BLaER1 treated with 17β-estradiol and CSF1 and Interleukin-3, amounts not matched to agents 10 nM and 100 nM (cell line): ENCODE results near the gene SELPLG.

Experiments used
- H3K27ac ChIP-seq, 11 experiments: shearing (Covaris generic); formaldehyde crosslinking; 2 replicates each; pipeline ENCODE4 v1.8.1; 2022
- H3K27me3 ChIP-seq, 11 experiments: shearing (Covaris generic); formaldehyde crosslinking; 2 replicates each; pipeline ENCODE4 v1.8.1; 2022
- H3K36me3 ChIP-seq, 11 experiments: shearing (Covaris generic); formaldehyde crosslinking; 2 replicates each; pipeline ENCODE4 v1.8.1; 2022
- H3K4me1 ChIP-seq, 10 experiments: shearing (Covaris generic); formaldehyde crosslinking; 2 replicates each; pipeline ENCODE4 v1.8.1; 2022
- H3K4me2 ChIP-seq, 11 experiments: shearing (Covaris generic); formaldehyde crosslinking; 2 replicates each; pipeline ENCODE4 v1.8.1; 2022
- H3K4me3 ChIP-seq, 10 experiments: shearing (Covaris generic); formaldehyde crosslinking; 2 replicates each; pipeline ENCODE4 v1.8.1; 2022
- H3K9ac ChIP-seq, 11 experiments: shearing (Covaris generic); formaldehyde crosslinking; 2 replicates each; pipeline ENCODE4 v1.8.1; 2022
- H3K9me3 ChIP-seq, 11 experiments: shearing (Covaris generic); formaldehyde crosslinking; replicated peaks in 1 of 11; 2 replicates each; pipeline ENCODE4 v1.8.1; 2022
- H4K20me1 ChIP-seq, 11 experiments: shearing (Covaris generic); formaldehyde crosslinking; 2 replicates each; pipeline ENCODE4 v1.8.1; 2022
- Cebpa-rat ChIP-seq, 11 experiments: shearing (Covaris generic); IDR thresholded peaks; 2 replicates each; pipeline ENCODE4 v1.8.1; 2022

The SELPLG gene

GRCh38 chr12:108633534-108634248 lies at the start of gene SELPLG:
Gene SELPLG (minus strand): TSS chr12:108633894. CDS start chr12:108624307, 9,587 bp downstream.
- H3K9me3 ChIP-seq = peaks cover 0 to 13% (median 7%) of the 10 kb centered on the region in 11 experiments; a peak in 12 of 22 replicates
- no peaks in the 10 kb centered on the region for H4K20me1 ChIP-seq
- TF ChIP-seq Cebpa-rat (IDR thresholded peaks at IDR 0.05) = 0 out of 22 replicates have a peak, but pooled peaks of 1 of the 11 experiments have one; percentile 9
- peak within 1 kb of the TSS in 9 of 10 experiments; percentile 6 to 57 (median 34); a peak in 13 of 20 replicates for H3K4me3 ChIP-seq
- H3K4me1 ChIP-seq = peaks cover 91 to 100% (median 100%) of the 10 kb centered on the region in 10 experiments
- H3K36me3 ChIP-seq = no peaks in the 10 kb centered on the region; a peak in 1 of 22 replicates
- H3K4me2 ChIP-seq = peak within 1 kb of the TSS; percentile 81 to 97 (median 93)
- peak within 1 kb of the TSS; percentile 70 to 87 (median 78) for H3K9ac ChIP-seq
- H3K27me3 ChIP-seq = no peaks in the 10 kb centered on the region
- H3K27ac ChIP-seq = peak within 1 kb of the TSS; percentile 79 to 96 (median 92)

DNA sequence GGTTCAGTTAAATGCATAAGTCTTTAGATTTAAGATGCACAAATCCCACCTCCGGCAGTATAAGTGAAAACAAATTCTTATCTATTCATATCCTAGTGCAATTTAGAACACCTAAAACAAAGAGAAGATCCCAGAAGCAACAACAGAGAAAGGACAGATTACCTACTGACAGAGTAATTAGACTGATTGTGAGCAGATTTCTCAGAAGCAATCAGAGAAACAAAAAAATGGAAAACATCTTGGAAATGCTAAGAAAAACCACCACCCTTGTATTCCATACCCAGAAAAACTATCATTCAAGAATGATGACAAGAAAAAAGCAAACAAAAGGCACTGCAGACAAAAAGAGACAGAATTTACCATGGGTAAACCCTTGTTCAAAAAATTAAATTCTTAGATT lies 47.6 kb upstream of the SELPLG start:
- H3K4me3 ChIP-seq = no peak overlapping the region
- H3K4me2 ChIP-seq = no peak overlapping the region
- H3K4me1 ChIP-seq = peaks cover 14 to 36% (median 17%) of the 10 kb centered on the region in 10 experiments
- H3K27ac ChIP-seq = no peak overlapping the region
- peaks cover 19 to 45% (median 21%) of the 10 kb centered on the region in 11 experiments for H3K36me3 ChIP-seq
- H3K27me3 ChIP-seq = no peaks in the 10 kb centered on the region
- no peak overlapping the region for H3K9ac ChIP-seq
- H3K9me3 ChIP-seq = no peaks in the 10 kb centered on the region
- no peak for TF ChIP-seq Cebpa-rat (IDR thresholded peaks at IDR 0.05)
- peaks cover 6 to 100% (median 26%) of the 10 kb centered on the region in 11 experiments; a peak in 16 of 22 replicates for H4K20me1 ChIP-seq

DNA sequence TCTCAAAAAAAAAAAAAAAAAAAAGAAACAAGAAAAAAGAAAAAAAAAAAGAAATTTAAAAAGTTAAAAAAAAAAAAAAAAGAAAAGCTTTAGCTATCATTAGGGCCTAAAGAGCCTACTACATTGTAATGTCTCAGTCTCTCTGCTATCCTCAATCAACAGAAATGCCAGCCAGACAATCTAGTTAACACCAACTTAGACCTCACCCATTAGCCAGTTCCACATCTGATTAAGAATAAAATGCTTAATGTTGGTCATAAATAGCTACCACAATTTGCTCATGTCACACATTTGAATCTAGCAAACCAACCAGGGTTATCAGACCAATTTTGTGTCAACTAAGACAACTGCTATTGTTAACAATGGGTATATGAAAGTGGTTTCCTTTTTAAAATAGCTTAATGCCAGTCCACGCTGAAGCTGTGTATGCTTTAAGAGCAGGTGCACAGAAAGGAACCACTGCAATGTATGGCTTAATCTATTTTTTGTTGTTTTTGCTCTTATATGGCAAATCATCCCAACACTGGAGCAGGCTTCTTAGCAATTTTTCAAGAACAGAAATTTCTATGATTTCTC lies 45.5 kb upstream of the SELPLG start:
- no peaks in the 10 kb centered on the region for H3K9me3 ChIP-seq
- no peak overlapping the region for H3K4me3 ChIP-seq
- H3K9ac ChIP-seq = no peak overlapping the region
- H3K36me3 ChIP-seq = peaks cover 26 to 67% (median 40%) of the 10 kb centered on the region in 11 experiments
- no peak for TF ChIP-seq Cebpa-rat (IDR thresholded peaks at IDR 0.05)
- H4K20me1 ChIP-seq = peaks cover 6 to 100% (median 18%) of the 10 kb centered on the region in 11 experiments; a peak in 15 of 22 replicates
- no peaks in the 10 kb centered on the region for H3K27me3 ChIP-seq
- H3K4me2 ChIP-seq = no peak overlapping the region
- H3K27ac ChIP-seq = no peak overlapping the region
- H3K4me1 ChIP-seq = peaks cover 0 to 14% (median 0%) of the 10 kb centered on the region in 10 experiments; a peak in 6 of 20 replicates

- no peaks in the 10 kb centered on the region for H3K27me3 ChIP-seq
- H3K36me3 ChIP-seq = peaks cover 29 to 76% (median 48%) of the 10 kb centered on the region in 11 experiments
- no peak overlapping the region for H3K27ac ChIP-seq
- H3K9me3 ChIP-seq = no peaks in the 10 kb centered on the region
- H3K4me1 ChIP-seq = peaks cover 0 to 5% (median 0%) of the 10 kb centered on the region in 10 experiments; a peak in 2 of 20 replicates
- no peak overlapping the region for H3K9ac ChIP-seq
- no peak overlapping the region for H3K4me2 ChIP-seq
- H3K4me3 ChIP-seq = no peak overlapping the region
- no peak for TF ChIP-seq Cebpa-rat (IDR thresholded peaks at IDR 0.05)
- H4K20me1 ChIP-seq = peaks cover 0 to 100% (median 12%) of the 10 kb centered on the region in 11 experiments; a peak in 12 of 22 replicates
These were observed 44.5 kb upstream of the SELPLG start for GRCh38 chr12:108678104-108678730.

GRCh38 chr12:108677381-108677780 lies 43.7 kb upstream of the SELPLG start:
- no peak for TF ChIP-seq Cebpa-rat (IDR thresholded peaks at IDR 0.05)
- Histone ChIP-seq H3K4me1 (no peaks in the 10 kb centered on the region), H3K36me3 (peaks cover 29 to 79% (median 55%) of the 10 kb centered on the region in 11 experiments), H3K27ac (no peak overlapping the region), H3K9ac (no peak overlapping the region), H3K4me3 (no peak overlapping the region), H3K27me3 (no peaks in the 10 kb centered on the region), H3K9me3 (no peaks in the 10 kb centered on the region), H3K4me2 (no peak overlapping the region), H4K20me1 (peaks cover 0 to 100% (median 8%) of the 10 kb centered on the region in 11 experiments; a peak in 11 of 22 replicates)

GRCh38 chr12:108676707-108677106 lies 43.0 kb upstream of the SELPLG start:
- no peak overlapping the region for H3K4me3 ChIP-seq
- no peak for TF ChIP-seq Cebpa-rat (IDR thresholded peaks at IDR 0.05)
- H3K9ac ChIP-seq = no peak overlapping the region
- H3K27ac ChIP-seq = no peak overlapping the region
- peaks cover 0 to 100% (median 8%) of the 10 kb centered on the region in 11 experiments; a peak in 12 of 22 replicates for H4K20me1 ChIP-seq
- H3K36me3 ChIP-seq = peaks cover 29 to 86% (median 59%) of the 10 kb centered on the region in 11 experiments
- no peak overlapping the region for H3K4me2 ChIP-seq
- H3K27me3 ChIP-seq = no peaks in the 10 kb centered on the region
- H3K4me1 ChIP-seq = no peaks in the 10 kb centered on the region
- H3K9me3 ChIP-seq = no peaks in the 10 kb centered on the region

DNA sequence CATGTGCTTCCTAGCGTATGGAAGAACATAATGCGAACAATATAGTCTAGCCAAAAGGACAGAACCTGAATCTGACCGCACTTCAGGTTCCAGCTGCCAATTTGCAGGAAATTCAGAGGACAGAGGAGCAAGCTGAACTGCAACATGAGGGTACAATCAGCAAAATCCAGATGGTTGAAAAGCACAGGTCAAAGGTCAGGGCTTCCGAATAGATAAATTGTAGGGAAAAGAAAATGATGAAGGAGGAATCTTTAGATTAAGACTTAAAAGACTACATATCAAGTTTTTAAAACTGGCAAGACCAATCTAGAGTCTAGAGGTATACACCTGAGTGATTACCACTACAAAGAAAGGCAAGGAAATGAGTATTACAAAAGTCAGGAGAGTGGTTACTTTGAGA lies 42.1 kb upstream of the SELPLG start:
- Histone ChIP-seq H3K27ac (no peak overlapping the region), H3K4me2 (no peak overlapping the region), H3K4me3 (no peak overlapping the region), H3K9me3 (no peaks in the 10 kb centered on the region), H3K9ac (no peak overlapping the region), H3K4me1 (no peaks in the 10 kb centered on the region), H3K36me3 (peaks cover 29 to 86% (median 60%) of the 10 kb centered on the region in 11 experiments), H4K20me1 (peaks cover 0 to 100% (median 8%) of the 10 kb centered on the region in 11 experiments; a peak in 12 of 22 replicates), H3K27me3 (no peaks in the 10 kb centered on the region)
- no peak for TF ChIP-seq Cebpa-rat (IDR thresholded peaks at IDR 0.05)

- no peak overlapping the region for H3K4me2 ChIP-seq
- H3K4me1 ChIP-seq = peaks cover 6 to 20% (median 12%) of the 10 kb centered on the region in 10 experiments; a peak in 19 of 20 replicates
- no peaks in the 10 kb centered on the region for H3K27me3 ChIP-seq
- no peaks in the 10 kb centered on the region for H3K9me3 ChIP-seq
- peaks cover 16 to 64% (median 44%) of the 10 kb centered on the region in 11 experiments for H3K36me3 ChIP-seq
- H3K4me3 ChIP-seq = no peak overlapping the region
- peaks cover 0 to 99% (median 0%) of the 10 kb centered on the region in 11 experiments; a peak in 7 of 22 replicates for H4K20me1 ChIP-seq
- no peak for TF ChIP-seq Cebpa-rat (IDR thresholded peaks at IDR 0.05)
- H3K9ac ChIP-seq = no peak overlapping the region
- no peak overlapping the region for H3K27ac ChIP-seq
These were observed 38.4 kb upstream of the SELPLG start for GRCh38 chr12:108672054-108672453.

GRCh38 chr12:108671110-108671509 lies 37.4 kb upstream of the SELPLG start:
- TF ChIP-seq Cebpa-rat (IDR thresholded peaks at IDR 0.05) = no peak

More at GRCh38 chr12:108671110-108671509, 37.4 kb upstream of the SELPLG start:
- H4K20me1 ChIP-seq = peaks cover 0 to 99% (median 4%) of the 10 kb centered on the region in 11 experiments; a peak in 9 of 22 replicates
- no peak overlapping the region for H3K4me2 ChIP-seq
- no peak overlapping the region for H3K4me3 ChIP-seq
- no peak overlapping the region for H3K27ac ChIP-seq
- no peak overlapping the region for H3K9ac ChIP-seq
- peaks cover 6 to 54% (median 34%) of the 10 kb centered on the region in 11 experiments; a peak in 20 of 22 replicates for H3K36me3 ChIP-seq
- H3K9me3 ChIP-seq = no peaks in the 10 kb centered on the region
- no peaks in the 10 kb centered on the region for H3K27me3 ChIP-seq
- peaks cover 15 to 30% (median 21%) of the 10 kb centered on the region in 10 experiments for H3K4me1 ChIP-seq
